ENCODE measurements around the gene SH2D5.

- TF ChIP-seq TAF1 (IDR thresholded peaks at IDR 0.05; ENCODE audit: low read depth) (no peak), YY1 (IDR thresholded peaks at IDR 0.05; ENCODE audit: low read depth) (no peak), MAX (IDR thresholded peaks at IDR 0.05) (no peak), REST (IDR thresholded peaks at IDR 0.05; ENCODE audit: low read depth) (no peak), FOXM1 (IDR thresholded peaks at IDR 0.05; ENCODE audit: borderline replicate concordance, low read depth) (no peak), EP300 (IDR thresholded peaks at IDR 0.05; ENCODE audit: borderline replicate concordance) (no peak), CREB1 (IDR thresholded peaks at IDR 0.05; ENCODE audit: low read depth) (no peak)
These were observed 21.1 kb upstream of the SH2D5 start for GRCh38 chr1:20753589-20753988.

Data from Ishikawa (cell line).